GM18909 (cell line): ENCODE data around the gene ASMT.
"Not testable (repeated sequence)": the region's sequence is repeated elsewhere in the genome, so short reads cannot be mapped to it uniquely, and the experiment has no call there.

ENCODE experiments used
- ATAC-seq: cut with Tn5 transposase; IDR thresholded peaks from one replicate; pipeline ENCODE4 v1.9.1; 2021; ENCODE audit warnings: mild to moderate bottlenecking; ENCODE audit not compliant: unreplicated experiment, poor library complexity

The ASMT gene, protein sequence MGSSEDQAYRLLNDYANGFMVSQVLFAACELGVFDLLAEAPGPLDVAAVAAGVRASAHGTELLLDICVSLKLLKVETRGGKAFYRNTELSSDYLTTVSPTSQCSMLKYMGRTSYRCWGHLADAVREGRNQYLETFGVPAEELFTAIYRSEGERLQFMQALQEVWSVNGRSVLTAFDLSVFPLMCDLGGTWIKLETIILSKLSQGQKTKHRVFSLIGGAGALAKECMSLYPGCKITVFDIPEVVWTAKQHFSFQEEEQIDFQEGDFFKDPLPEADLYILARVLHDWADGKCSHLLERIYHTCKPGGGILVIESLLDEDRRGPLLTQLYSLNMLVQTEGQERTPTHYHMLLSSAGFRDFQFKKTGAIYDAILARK

GRCh38 chrX:1614927-1615326, at the start of gene ASMT:
Gene ASMT (plus strand): TSS chrX:1615059. CDS start chrX:1615200, 141 bp downstream.
- ATAC-seq, result no peak

GRCh38 chrX:1574181-1574580, 40.7 kb upstream of the ASMT start:
- not testable (repeated sequence) for ATAC-seq

GRCh38 chrX:1576201-1576992, 38.5 kb upstream of the ASMT start:
- ATAC-seq, result no peak

GRCh38 chrX:1577845-1578244, 37.0 kb upstream of the ASMT start:
- no peak for ATAC-seq

GRCh38 chrX:1578511-1579173, 36.2 kb upstream of the ASMT start:
- ATAC-seq, result no peak

DNA sequence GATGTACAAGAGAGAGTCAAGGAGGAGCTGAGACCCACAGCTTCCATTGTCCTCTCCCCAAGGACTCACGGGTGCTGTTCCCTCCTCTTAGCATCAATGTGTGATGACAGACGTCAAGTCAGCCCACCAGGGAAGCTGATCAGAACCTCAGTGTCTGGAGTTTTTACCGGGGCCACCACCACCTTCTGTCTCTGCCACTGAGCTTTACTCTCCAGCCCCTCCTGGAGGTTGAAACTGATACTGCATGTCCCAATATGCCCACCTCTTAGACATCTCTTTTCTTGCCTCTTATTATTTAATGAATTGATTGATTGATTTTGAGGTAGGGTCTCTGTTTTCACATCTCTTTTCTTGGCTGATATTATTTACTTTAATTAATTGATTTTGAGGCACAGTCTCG, 33.7 kb upstream of the ASMT start:
- no peak for ATAC-seq

DNA sequence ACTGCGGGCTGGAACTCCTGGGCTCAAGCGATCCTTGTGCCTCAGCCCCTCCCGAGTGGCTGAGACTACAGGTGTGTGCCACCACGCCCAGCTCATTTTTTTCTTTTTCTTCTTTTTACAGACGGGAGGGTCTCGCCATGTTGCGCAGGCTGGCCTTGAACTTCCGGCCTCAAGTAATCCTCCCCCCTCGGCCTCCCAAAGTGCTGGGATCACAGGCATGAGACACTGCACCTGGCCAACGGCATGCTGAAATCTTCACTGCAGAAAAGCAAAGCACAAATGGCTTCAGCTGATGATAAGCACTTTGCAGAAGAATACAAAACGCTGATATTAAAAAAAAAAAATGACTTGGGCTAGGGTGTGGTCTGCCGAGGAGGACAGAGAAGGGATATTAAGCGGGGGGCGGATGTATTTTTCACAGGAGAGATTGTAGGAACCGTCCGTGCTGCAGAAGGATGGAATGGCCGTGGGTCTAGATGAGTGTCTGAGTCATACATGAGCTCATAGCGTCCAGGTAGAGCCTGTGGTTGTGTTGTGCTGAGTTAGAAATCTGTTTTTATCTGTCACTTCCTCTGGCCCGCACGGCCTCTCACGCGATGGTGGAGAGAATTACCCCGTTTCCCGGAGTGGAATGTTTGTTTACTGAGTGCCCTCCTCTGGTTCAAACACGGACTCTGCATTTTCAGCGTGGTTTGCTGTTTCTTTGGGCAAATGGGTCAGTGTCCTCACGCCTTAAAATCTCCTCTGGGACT, 32.0 kb upstream of the ASMT start:
- ATAC-seq, result peak; percentile 84

GRCh38 chrX:1584237-1585011, 30.4 kb upstream of the ASMT start:
- no peak for ATAC-seq

DNA sequence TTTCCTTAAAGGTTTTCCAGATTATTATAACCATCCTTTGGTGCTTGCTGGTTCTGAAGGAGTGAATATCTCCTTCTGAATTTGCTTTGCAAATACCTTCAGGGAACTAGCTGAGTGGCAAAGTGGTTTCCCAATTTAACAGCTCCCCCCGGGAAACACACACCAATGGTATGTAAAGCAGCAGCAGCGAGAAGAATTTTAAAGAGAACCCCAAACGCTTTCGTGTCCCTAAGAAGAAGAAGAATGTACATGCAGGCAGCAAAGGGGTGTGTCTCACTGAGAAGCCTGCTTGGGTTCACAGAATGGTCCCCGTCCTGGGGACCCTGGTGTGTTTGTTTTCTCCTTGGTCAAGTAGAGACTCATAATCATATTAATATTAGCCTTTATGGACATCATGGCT, 27.7 kb upstream of the ASMT start:
- no peak for ATAC-seq

DNA sequence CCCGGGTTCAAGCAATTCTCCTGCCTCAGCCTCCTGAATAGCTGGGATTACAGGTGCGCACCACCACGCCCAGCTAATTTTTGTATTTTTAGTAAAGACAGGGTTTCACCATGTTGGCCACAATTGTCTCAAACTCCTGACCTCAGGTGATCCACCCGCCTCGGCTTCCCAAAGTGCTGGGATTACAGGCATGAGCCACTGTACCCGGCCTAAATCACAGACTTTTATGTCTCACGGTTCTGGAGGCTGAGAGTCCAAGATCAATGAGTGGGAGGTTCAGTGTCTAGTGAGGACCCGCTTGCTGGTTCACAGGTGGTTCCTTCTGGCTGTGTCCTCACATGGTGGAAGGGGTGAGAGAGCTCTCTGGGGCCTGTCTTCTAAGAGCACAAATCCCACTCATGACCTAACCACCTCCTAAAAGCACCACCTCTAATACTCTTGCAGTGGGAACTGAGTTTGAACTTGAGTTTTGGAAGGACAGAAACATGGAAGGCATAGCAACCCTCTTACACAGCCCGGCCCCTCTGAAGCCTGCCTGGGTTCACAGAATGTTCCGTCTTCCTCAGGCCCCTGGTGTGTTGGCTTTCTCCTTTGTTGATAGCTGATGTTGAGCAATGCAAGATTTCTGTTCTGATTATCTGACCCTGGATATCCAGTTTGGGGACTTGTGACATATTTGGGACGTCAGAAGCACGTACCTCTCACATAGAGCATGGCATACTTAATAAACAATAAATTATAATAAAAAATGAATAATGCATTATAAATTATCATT, 25.3 kb upstream of the ASMT start:
- ATAC-seq, result no peak

- ATAC-seq, result peak; percentile 87
These were observed 23.6 kb upstream of the ASMT start, which contains the start of gene AKAP17A for GRCh38 chrX:1591102-1591862. Gene AKAP17A (plus strand): TSS chrX:1591604. CDS start chrX:1593463, 1,859 bp downstream.

- ATAC-seq, result peak; percentile 11
These were observed 22.9 kb upstream of the ASMT start for GRCh38 chrX:1591863-1592469.

DNA sequence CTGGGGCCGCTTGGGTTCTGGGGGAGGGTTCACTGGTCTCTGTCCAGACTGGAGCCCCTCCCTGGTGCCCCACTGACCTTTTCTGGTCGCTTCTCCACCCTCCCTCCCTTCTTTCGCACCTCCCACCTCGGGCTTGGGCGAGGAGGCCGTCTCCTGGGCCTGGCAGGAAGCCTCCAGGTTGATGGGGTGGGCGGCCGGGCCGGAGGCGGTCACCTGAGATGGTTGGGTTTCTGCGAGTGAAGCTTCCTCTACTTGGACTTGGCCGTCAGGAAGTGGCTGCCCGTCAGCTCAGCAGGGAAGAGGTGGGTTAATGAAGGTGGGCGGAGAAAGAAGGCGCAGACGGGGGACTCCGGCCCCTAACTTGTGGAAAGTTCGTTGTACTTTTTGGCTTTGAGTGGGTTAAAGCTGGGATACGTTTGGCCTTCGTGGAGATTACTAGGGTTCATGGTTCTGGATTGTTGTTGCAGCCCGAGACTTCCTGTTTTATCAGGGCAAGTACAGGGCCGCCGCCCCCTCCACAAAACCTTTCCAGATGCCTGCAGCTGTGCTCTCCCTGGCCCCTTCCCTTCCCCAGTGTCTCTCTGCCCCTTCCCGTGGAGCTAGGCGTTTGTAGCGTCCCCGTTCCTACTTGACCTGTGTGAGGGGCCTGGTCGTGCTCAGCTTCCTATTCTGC, 22.3 kb upstream of the ASMT start:
- ATAC-seq, result peak; percentile 54

GRCh38 chrX:1593286-1594271, 21.3 kb upstream of the ASMT start:
- no peak for ATAC-seq

- ATAC-seq, result no peak
These were observed 19.2 kb upstream of the ASMT start for GRCh38 chrX:1595711-1596060.
